Neural progenitor cell (in vitro differentiated cells): ENCODE data around the gene CPHXL.

Experiments
- EZH2phosphoT487 ChIP-seq: fragments of 200-600 bp; sonication (generic); IDR thresholded peaks from 2 replicates; pipeline ENCODE4 v1.6.1; 2017; ENCODE audit warnings: antibody characterized with exemption
- TF ChIP-seq, protein P1 (sequence below): fragments of 200-600 bp; sonication (generic); IDR thresholded peaks from 2 replicates; pipeline ENCODE4 v1.5.1; 2017; ENCODE audit warnings: antibody characterized with exemption, mild to moderate bottlenecking

- TF ChIP-seq, protein P1, sequence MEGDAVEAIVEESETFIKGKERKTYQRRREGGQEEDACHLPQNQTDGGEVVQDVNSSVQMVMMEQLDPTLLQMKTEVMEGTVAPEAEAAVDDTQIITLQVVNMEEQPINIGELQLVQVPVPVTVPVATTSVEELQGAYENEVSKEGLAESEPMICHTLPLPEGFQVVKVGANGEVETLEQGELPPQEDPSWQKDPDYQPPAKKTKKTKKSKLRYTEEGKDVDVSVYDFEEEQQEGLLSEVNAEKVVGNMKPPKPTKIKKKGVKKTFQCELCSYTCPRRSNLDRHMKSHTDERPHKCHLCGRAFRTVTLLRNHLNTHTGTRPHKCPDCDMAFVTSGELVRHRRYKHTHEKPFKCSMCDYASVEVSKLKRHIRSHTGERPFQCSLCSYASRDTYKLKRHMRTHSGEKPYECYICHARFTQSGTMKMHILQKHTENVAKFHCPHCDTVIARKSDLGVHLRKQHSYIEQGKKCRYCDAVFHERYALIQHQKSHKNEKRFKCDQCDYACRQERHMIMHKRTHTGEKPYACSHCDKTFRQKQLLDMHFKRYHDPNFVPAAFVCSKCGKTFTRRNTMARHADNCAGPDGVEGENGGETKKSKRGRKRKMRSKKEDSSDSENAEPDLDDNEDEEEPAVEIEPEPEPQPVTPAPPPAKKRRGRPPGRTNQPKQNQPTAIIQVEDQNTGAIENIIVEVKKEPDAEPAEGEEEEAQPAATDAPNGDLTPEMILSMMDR, result no peak
- no peak for TF ChIP-seq EZH2phosphoT487
Observed at GRCh38 chr16:75727221-75727620, 931 bp upstream of the CPHXL start.
